ENCODE results near the gene APIP. TPM values are rescaled to one million over a fixed set of nuclear protein-coding genes. Genes with fewer than 3 reads are reported as not detected.

The APIP gene
- total and polyA plus RNA-seq, 2 of the 8 experiments (the other 6 are each of a cell fraction or from before 2014, with no cell fraction given): 10.4 to 25.7 TPM

DNA sequence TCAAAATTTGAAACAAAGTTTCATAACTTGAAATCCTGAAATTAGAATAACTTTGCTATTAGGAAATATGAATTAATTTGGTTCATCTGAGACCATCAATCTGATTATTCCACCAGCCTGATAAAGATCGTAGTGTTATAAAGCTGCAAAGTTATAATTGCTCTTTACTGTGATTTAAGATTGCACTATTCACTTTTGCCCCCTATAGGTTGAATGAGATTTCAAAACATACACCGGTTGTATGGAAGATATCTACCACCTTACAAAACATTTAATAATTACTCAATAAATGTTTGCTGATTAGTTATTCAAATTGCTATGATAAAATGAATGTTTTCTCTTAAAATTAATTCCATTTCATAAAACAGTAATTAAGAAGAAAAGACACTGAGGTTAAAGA is 26.1 kb downstream of the APIP start:
- CTCF ChIA-PET (ENCODE audit: partially characterized antibody): interaction anchor here (0.6 to 5.5 kb wide), 13 partner anchors 8 to 377 kb away, joined by 3 to 48 read pairs (median 8); partner anchors contain the start of gene ELF5
- 0 out of 4 replicates have a peak, but pooled peaks of 1 of the 2 experiments have one; percentile 12 for TF ChIP-seq RAD21 (IDR thresholded peaks at IDR 0.05 in 1 of 2, conservative IDR thresholded peaks at IDR 0.05 in 1 of 2; ENCODE audit: low read depth in 2 of 2, low read length in 2 of 2)
- no peak for TF ChIP-seq RXRA (IDR thresholded peaks at IDR 0.05; ENCODE audit: insufficient read depth, low read depth, low read length)
- TF ChIP-seq, protein P1, sequence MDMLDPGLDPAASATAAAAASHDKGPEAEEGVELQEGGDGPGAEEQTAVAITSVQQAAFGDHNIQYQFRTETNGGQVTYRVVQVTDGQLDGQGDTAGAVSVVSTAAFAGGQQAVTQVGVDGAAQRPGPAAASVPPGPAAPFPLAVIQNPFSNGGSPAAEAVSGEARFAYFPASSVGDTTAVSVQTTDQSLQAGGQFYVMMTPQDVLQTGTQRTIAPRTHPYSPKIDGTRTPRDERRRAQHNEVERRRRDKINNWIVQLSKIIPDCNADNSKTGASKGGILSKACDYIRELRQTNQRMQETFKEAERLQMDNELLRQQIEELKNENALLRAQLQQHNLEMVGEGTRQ (IDR thresholded peaks at IDR 0.05; ENCODE audit: low read length): no peak
- no peak for TF ChIP-seq KDM5A (IDR thresholded peaks at IDR 0.05; ENCODE audit: low read length)
- TF ChIP-seq TAF7 (optimal IDR thresholded peaks at IDR 0.05; ENCODE audit: borderline replicate concordance, low read depth, low read length): no peak
- no peak for TF ChIP-seq KDM4A (IDR thresholded peaks at IDR 0.05; ENCODE audit: low read depth, low read length, severe bottlenecking)
- no peak for TF ChIP-seq FOSL1 (IDR thresholded peaks at IDR 0.05; ENCODE audit: insufficient read depth, low read depth, low read length)
- no peak for TF ChIP-seq GABPA (IDR thresholded peaks at IDR 0.05; ENCODE audit: borderline replicate concordance, insufficient read depth, low read length)
- TF ChIP-seq ASH2L (IDR thresholded peaks at IDR 0.05; ENCODE audit: low read length): no peak

More for the DNA sequence above, 26.1 kb downstream of the APIP start:
- 67% methylated on average over 2 of the region's 2 CpGs; no CpG with 5 or more reads in 1 of the 2 experiments for WGBS, 2 experiments (ENCODE audit: extremely low coverage in 1 of 2, insufficient coverage in 1 of 2, insufficient read length in 1 of 2, insufficient replicate concordance in 2 of 2, low coverage in 1 of 2, low lambda C conversion rate in 2 of 2, missing lambda C conversion rate in 1 of 2)
- Histone ChIP-seq H3K4me2 (ENCODE audit: insufficient read depth in 1 of 2, low read depth in 2 of 2, low read length in 2 of 2) (no peak overlapping the region), H3K4me3 (ENCODE audit: extremely low read depth in 1 of 4, insufficient read depth in 2 of 4, low read depth in 3 of 4, low read length in 4 of 4) (no peak overlapping the region), H2AK5ac (ENCODE audit: low read depth, low read length) (no peak overlapping the region), H2BK12ac (ENCODE audit: low read depth, low read length) (no peak overlapping the region), H2BK120ac (replicated peaks; ENCODE audit: low read depth, low read length) (no peak overlapping the region), H3K56ac (replicated peaks; ENCODE audit: insufficient read length, low read depth, low read length) (no peak overlapping the region), H3K36me3 (ENCODE audit: control insufficient read depth in 2 of 4, insufficient read depth in 4 of 4, low read length in 3 of 4) (no peaks in the 10 kb centered on the region; a peak in 2 of 8 replicates), H4K8ac (ENCODE audit: extremely low read depth, insufficient read depth, low read length) (no peak overlapping the region), H3K79me1 (ENCODE audit: low read depth, low read length) (no peaks in the 10 kb centered on the region), H3K27me3 (replicated peaks in 1 of 4; ENCODE audit: control insufficient read depth in 3 of 4, extremely low read depth in 1 of 4, insufficient read depth in 3 of 4, low read length in 3 of 4) (no peaks in the 10 kb centered on the region), H2BK20ac (ENCODE audit: low read length) (no peak overlapping the region), H3K4ac (replicated peaks; ENCODE audit: insufficient read length, low read depth, low read length) (no peak overlapping the region), H3K79me2 (ENCODE audit: control insufficient read depth in 1 of 2, insufficient read depth in 2 of 2, low read length in 2 of 2) (no peaks in the 10 kb centered on the region), H4K5ac (ENCODE audit: insufficient read length, low read depth, low read length) (no peak overlapping the region), H3K27ac (ENCODE audit: low read depth, low read length) (no peak overlapping the region), H2AFZ (ENCODE audit: low read length) (no peak overlapping the region), H4K20me1 (replicated peaks in 1 of 2; ENCODE audit: control insufficient read depth in 1 of 2, insufficient read depth in 2 of 2, low read length in 2 of 2) (peaks cover 0 to 3% of the 10 kb centered on the region in 2 experiments), H3K4me1 (replicated peaks in 1 of 4; ENCODE audit: control insufficient read depth in 3 of 4, insufficient read depth in 4 of 4, low read length in 3 of 4) (no peaks in the 10 kb centered on the region), H2BK15ac (ENCODE audit: low read length) (no peak overlapping the region), H3K18ac (ENCODE audit: extremely low read depth, low read length) (no peak overlapping the region), H3K23me2 (ENCODE audit: low read depth, low read length) (no peaks in the 10 kb centered on the region), H4K91ac (replicated peaks; ENCODE audit: insufficient read length, low read length) (no peak overlapping the region), H3K14ac (ENCODE audit: insufficient read length) (no peak overlapping the region), H3K9me3 (ENCODE audit: insufficient read depth in 2 of 2, low read depth in 1 of 2, low read length in 1 of 2) (no peaks in the 10 kb centered on the region), H3K9ac (replicated peaks in 1 of 4; ENCODE audit: extremely low read depth in 1 of 4, low read depth in 3 of 4, low read length in 3 of 4) (no peak overlapping the region), H3K23ac (ENCODE audit: insufficient read length) (no peak overlapping the region), H2BK5ac (ENCODE audit: low read depth, low read length) (no peak overlapping the region)
- FAIRE-seq (no peak), DNase-seq (ENCODE audit: low read depth in 1 of 2, low spot score in 2 of 2) (no peak)
- POLR2A ChIA-PET (ENCODE audit: partially characterized antibody): interaction anchor here (0.9 kb wide), 1 partner anchor 26 kb away, joined by 3 read pairs; no protein-coding TSS in a partner anchor
